Mesendoderm (in vitro differentiated cells): ENCODE data around the gene CLN5.
A peak's percentile ranks its signal among the peaks of the same experiment; 100 is the strongest.

Experiments
- DNase-seq: peaks from one replicate; pipeline ENCODE4 v3.0.0; 2013
- H2AK5ac ChIP-seq: 2 replicates; pipeline ENCODE4 v1.6.1; 2013; ENCODE audit warnings: low read length, inconsistent platforms
- H2BK120ac ChIP-seq: 2 replicates; pipeline ENCODE4 v1.6.1; 2013; ENCODE audit warnings: low read depth, mild to moderate bottlenecking, low read length, moderate library complexity, mixed read lengths
- H2BK15ac ChIP-seq: replicated peaks from 2 replicates; pipeline ENCODE4 v1.6.1; 2013; ENCODE audit warnings: low read depth, mild to moderate bottlenecking, moderate library complexity
- H2BK5ac ChIP-seq: 2 replicates; pipeline ENCODE4 v1.6.1; 2013; ENCODE audit warnings: low read length, inconsistent platforms
- H3K18ac ChIP-seq: 2 replicates; pipeline ENCODE4 v1.6.1; 2013; ENCODE audit warnings: mild to moderate bottlenecking, low read length, mixed read lengths
- H3K23ac ChIP-seq: one replicate; pipeline ENCODE4 v1.6.1; 2013; ENCODE audit warnings: low read length
- H3K27ac ChIP-seq: 2 replicates; pipeline ENCODE4 v1.5.1; 2013; ENCODE audit warnings: low read depth, mild to moderate bottlenecking, inconsistent platforms, low read length, moderate library complexity
- H3K27me3 ChIP-seq: 2 replicates; pipeline ENCODE4 v1.6.1; 2013; ENCODE audit warnings: low read length, control low read depth, mild to moderate bottlenecking, inconsistent platforms; ENCODE audit not compliant: insufficient read depth, poor library complexity
- H3K36me3 ChIP-seq: 2 replicates; pipeline ENCODE4 v1.6.1; 2013; ENCODE audit warnings: low read length, inconsistent platforms; ENCODE audit not compliant: control insufficient read depth, insufficient read depth
- H3K4ac ChIP-seq: one replicate; pipeline ENCODE4 v1.6.1; 2013; ENCODE audit warnings: low read depth, mild to moderate bottlenecking, low read length, moderate library complexity
- H3K4me1 ChIP-seq: 2 replicates; pipeline ENCODE4 v1.6.1; 2013; ENCODE audit warnings: low read depth, low read length, inconsistent platforms; ENCODE audit not compliant: control insufficient read depth
- H3K4me2 ChIP-seq: 2 replicates; pipeline ENCODE4 v1.6.1; 2013; ENCODE audit warnings: low read length
- H3K4me3 ChIP-seq: 2 replicates; pipeline ENCODE4 v1.5.1; 2013; ENCODE audit warnings: mild to moderate bottlenecking, low read length
- H3K56ac ChIP-seq: one replicate; pipeline ENCODE4 v1.6.1; 2013; ENCODE audit warnings: low read length
- H3K79me1 ChIP-seq: 2 replicates; pipeline ENCODE4 v1.6.1; 2013; ENCODE audit warnings: low read length, inconsistent platforms
- H3K79me2 ChIP-seq: 2 replicates; pipeline ENCODE4 v1.6.1; 2013; ENCODE audit warnings: mild to moderate bottlenecking, low read length; ENCODE audit not compliant: control insufficient read depth, insufficient read depth
- H3K9ac ChIP-seq: 2 replicates; pipeline ENCODE4 v1.6.1; 2013; ENCODE audit warnings: low read length, inconsistent platforms
- H4K5ac ChIP-seq: one replicate; pipeline ENCODE4 v1.6.1; 2013; ENCODE audit warnings: low read length
- H4K8ac ChIP-seq: one replicate; pipeline ENCODE4 v1.6.1; 2013; ENCODE audit warnings: low read depth, mild to moderate bottlenecking, control low read depth, low read length, moderate library complexity
- WGBS: extraction: QIAGEN DNeasy Blood & Tissue Kit; methylation state at CpG from one replicate; pipeline ENCODE4 v1.1.7; 2013; ENCODE audit warnings: low lambda C conversion rate, missing lambda C conversion rate; ENCODE audit not compliant: insufficient coverage; ENCODE audit errors: extremely low coverage; 5-methylcytosine and 5-hydroxymethylcytosine counted together

Gene CLN5

DNA sequence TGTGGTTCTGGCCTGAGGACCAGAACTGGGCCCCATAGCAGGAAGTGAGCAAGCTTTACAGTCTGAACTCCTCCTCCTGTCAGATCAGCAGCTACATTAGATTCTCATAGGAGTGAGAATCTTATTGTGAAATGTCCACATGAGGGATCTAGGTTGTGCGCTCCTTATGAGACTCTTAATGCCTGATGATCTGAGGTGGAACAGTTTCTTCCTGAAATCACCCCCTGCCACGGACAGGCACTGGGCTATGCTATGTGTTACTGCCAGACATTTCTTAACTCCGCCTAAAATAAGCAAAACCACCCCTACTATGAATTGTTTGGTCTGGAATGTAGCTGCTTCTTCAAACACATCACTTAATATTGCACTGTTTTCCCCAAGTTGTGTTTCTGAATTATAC, 30.5 kb downstream of the CLN5 start:
- no peak overlapping the region for H2BK5ac ChIP-seq
- H3K27ac ChIP-seq = no peak overlapping the region
- WGBS = no CpG with 5 or more reads among the region's 3 CpGs
- no peak overlapping the region for H2BK15ac ChIP-seq
- H3K23ac ChIP-seq = peak overlapping the region; percentile 50
- H3K36me3 ChIP-seq = no peaks in the 10 kb centered on the region
- H4K5ac ChIP-seq = no peak overlapping the region
- H3K4me2 ChIP-seq = no peak overlapping the region
- H3K27me3 ChIP-seq = no peaks in the 10 kb centered on the region
- H3K4me3 ChIP-seq = no peak overlapping the region
- peak overlapping the region; percentile 51 for H3K18ac ChIP-seq
- H3K9ac ChIP-seq = no peak overlapping the region
- peaks cover 45% of the 10 kb centered on the region for H3K79me2 ChIP-seq
- no peak overlapping the region for H3K4ac ChIP-seq
- no peak overlapping the region for H2AK5ac ChIP-seq
- H3K4me1 ChIP-seq = peaks cover 6% of the 10 kb centered on the region
- H3K79me1 ChIP-seq = peaks cover 9% of the 10 kb centered on the region
- DNase-seq = no peak
- H3K56ac ChIP-seq = no peak overlapping the region
- H2BK120ac ChIP-seq = no peak overlapping the region
- no peak overlapping the region for H4K8ac ChIP-seq

DNA sequence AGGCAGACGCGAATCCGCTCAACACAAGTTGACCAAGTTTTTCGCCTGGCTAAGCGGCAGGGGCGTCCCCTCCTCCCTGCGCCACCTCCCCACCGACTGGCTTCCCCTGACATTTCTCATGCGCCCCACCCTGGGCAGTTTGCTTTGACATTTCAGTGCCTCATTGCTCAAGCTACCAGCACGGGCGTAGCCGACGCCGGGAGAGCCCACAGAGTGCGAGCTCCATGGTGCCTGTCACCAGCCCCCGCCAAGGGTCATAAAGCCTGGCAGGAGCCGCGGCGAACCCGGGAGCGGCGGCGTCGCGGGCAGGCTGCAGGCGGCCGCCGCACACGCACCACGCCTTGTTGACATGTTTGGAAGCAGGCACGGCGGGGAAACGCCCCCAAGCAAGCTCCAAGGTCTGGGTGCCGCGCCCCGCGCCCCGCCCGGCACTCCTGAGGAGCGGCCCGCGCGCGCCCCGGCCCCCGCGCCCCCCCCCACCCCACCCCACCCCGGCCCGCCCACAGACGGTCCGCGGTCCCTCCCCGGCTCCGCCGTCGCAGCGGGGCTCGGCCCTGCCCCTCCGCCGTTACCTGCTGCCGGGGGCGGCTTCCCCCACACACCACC, 34.5 kb downstream of the CLN5 start:
- Histone ChIP-seq H3K4ac (peak overlapping the region; percentile 98), H3K4me1 (peaks cover 8% of the 10 kb centered on the region), H2BK120ac (peak overlapping the region; percentile 37), H3K18ac (peak overlapping the region; percentile 100), H2AK5ac (no peak overlapping the region), H3K4me3 (peak overlapping the region; percentile 87), H3K79me2 (peaks cover 37% of the 10 kb centered on the region), H3K36me3 (no peaks in the 10 kb centered on the region), H3K4me2 (peak overlapping the region; percentile 92), H4K5ac (no peak overlapping the region), H3K9ac (peak overlapping the region; percentile 93), H2BK5ac (no peak overlapping the region), H3K23ac (peak overlapping the region; percentile 94), H3K27ac (peak overlapping the region; percentile 100), H3K27me3 (no peaks in the 10 kb centered on the region), H3K56ac (peak overlapping the region; percentile 96), H3K79me1 (peaks cover 7% of the 10 kb centered on the region), H4K8ac (peak overlapping the region; percentile 96), H2BK15ac (no peak overlapping the region)
- no CpG with 5 or more reads among the region's 62 CpGs for WGBS
- peak; percentile 82 for DNase-seq

DNA sequence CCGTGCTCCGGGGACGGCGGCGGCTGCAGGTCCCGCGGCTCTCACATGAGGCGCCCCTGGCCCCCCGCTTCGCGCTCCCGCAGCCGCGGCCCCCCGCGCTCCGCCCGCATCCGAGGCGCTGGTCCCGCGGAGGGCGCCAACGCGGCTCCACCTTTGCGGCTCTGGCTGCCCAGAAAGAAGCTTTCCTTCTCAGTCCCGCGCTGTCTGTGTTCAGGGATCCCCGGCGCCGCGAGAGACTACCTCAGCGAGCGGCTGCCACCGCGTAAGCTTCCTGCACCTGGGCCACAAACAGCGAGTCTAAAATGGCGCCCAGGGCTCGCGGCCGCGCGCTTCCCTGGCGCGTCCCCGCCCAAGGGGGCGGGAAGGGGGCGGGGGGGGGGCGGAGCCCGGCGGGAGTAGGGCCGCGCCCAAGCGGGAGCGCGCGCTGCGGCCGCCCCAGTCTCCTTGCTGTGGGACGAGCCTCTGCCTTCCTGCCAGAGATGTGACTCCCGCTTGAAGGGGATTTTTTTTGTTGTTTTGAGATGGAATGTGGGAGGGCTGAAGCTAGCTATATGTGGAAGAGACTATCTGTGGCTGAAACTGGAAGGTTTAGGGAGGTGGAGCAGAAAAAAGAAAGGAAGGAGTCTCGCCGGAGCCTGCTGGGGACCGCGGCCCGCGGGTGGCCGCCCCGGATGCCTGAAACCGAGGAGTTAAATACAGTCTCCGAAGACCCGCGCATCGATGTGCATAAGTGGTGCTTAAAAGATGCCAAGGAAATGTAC, 35.2 kb downstream of the CLN5 start, which contains the start of gene FBXL3:
Gene FBXL3, minus strand, starts transcription at position 299 of the 761 bp plus-strand sequence. CDS start 5,299 bp downstream, outside the sequence.
- H2BK15ac ChIP-seq = no peak within 1 kb of the TSS
- H2AK5ac ChIP-seq = no peak within 1 kb of the TSS
- no peaks in the 10 kb centered on the region for H3K36me3 ChIP-seq
- peak within 1 kb of the TSS; percentile 92 for H3K4me2 ChIP-seq
- peak within 1 kb of the TSS; percentile 98 for H3K4ac ChIP-seq
- no peak within 1 kb of the TSS for H4K5ac ChIP-seq
- DNase-seq = peak; percentile 95
- no peak within 1 kb of the TSS for H2BK5ac ChIP-seq
- peaks cover 8% of the 10 kb centered on the region for H3K4me1 ChIP-seq
- peaks cover 34% of the 10 kb centered on the region for H3K79me2 ChIP-seq
- peak within 1 kb of the TSS; percentile 94 for H3K23ac ChIP-seq
- peak within 1 kb of the TSS; percentile 96 for H3K56ac ChIP-seq
- peak within 1 kb of the TSS; percentile 93 for H3K9ac ChIP-seq
- peak within 1 kb of the TSS; percentile 96 for H4K8ac ChIP-seq
- H3K27ac ChIP-seq = peak within 1 kb of the TSS; percentile 100
- no CpG with 5 or more reads among the region's 74 CpGs for whole genome bisulfite sequencing
- peak within 1 kb of the TSS; percentile 37 for H2BK120ac ChIP-seq
- peak within 1 kb of the TSS; percentile 87 for H3K4me3 ChIP-seq
- peak within 1 kb of the TSS; percentile 100 for H3K18ac ChIP-seq
- peaks cover 7% of the 10 kb centered on the region for H3K79me1 ChIP-seq
- H3K27me3 ChIP-seq = no peaks in the 10 kb centered on the region

DNA sequence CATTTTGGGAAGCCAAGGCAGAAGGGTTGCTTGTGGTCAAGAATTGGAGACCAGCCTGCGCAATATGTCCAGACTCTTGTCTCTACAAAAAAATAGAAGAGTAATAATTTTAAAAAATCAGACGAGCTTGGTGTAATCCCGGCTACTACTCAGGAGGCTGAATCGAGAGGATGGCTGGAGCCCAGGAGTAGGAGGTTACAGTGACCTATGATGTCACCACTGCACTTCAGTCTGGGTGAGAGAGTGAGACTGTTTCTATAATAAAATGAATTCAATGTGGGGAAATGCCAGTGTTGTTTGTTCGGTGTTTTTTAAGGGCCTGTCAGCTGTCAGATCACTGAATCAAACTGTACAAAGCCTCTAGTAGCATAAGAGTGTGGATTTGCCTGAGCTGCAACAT, 36.3 kb downstream of the CLN5 start:
- Histone ChIP-seq H3K4me1 (peaks cover 2% of the 10 kb centered on the region), H3K27ac (no peak overlapping the region), H3K79me1 (no peaks in the 10 kb centered on the region), H2BK15ac (no peak overlapping the region), H3K23ac (no peak overlapping the region), H2AK5ac (no peak overlapping the region), H3K27me3 (no peaks in the 10 kb centered on the region), H2BK5ac (no peak overlapping the region), H2BK120ac (no peak overlapping the region), H3K56ac (peak overlapping the region; percentile 57), H3K18ac (peak overlapping the region; percentile 87), H3K36me3 (no peaks in the 10 kb centered on the region), H4K8ac (peak overlapping the region; percentile 84), H3K4me2 (peak overlapping the region; percentile 31), H3K4me3 (no peak overlapping the region), H3K9ac (peak overlapping the region; percentile 56), H3K4ac (peak overlapping the region; percentile 20), H3K79me2 (peaks cover 23% of the 10 kb centered on the region), H4K5ac (no peak overlapping the region)
- DNase-seq = peak; percentile 25
- WGBS = no CpG with 5 or more reads among the region's 5 CpGs

DNA sequence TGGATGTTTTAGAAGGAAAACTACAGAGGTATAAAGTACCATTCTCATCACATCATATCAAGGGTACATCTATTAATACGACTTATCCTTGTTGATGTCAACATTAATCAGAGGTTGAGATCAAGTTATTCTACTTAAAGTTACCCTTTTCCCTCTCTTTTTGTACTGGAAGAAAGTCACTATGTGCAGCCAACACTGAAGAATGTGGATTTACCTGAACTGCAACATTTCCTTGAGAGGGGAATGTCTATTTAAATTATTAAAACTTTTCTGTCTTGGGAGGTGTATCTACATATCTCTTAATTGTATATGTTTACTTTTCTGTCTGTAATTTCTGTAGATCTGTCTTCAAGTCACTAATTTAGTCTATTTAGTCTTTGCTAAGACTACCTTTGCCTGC, 37.6 kb downstream of the CLN5 start:
- Histone ChIP-seq H3K18ac (no peak overlapping the region), H3K27ac (no peak overlapping the region)
- WGBS = no CpG with 5 or more reads among the region's 1 CpG

More for the DNA sequence above, 37.6 kb downstream of the CLN5 start:
- no peaks in the 10 kb centered on the region for H3K27me3 ChIP-seq
- H2BK15ac ChIP-seq = no peak overlapping the region
- H3K4me1 ChIP-seq = peaks cover 2% of the 10 kb centered on the region
- H3K4ac ChIP-seq = no peak overlapping the region
- no peak overlapping the region for H3K4me3 ChIP-seq
- H4K5ac ChIP-seq = no peak overlapping the region
- H3K9ac ChIP-seq = no peak overlapping the region
- no peak overlapping the region for H3K56ac ChIP-seq
- no peak for DNase-seq
- no peak overlapping the region for H2BK5ac ChIP-seq
- H3K23ac ChIP-seq = no peak overlapping the region
- peaks cover 15% of the 10 kb centered on the region for H3K79me2 ChIP-seq
- no peaks in the 10 kb centered on the region for H3K36me3 ChIP-seq
- no peak overlapping the region for H3K4me2 ChIP-seq
- no peak overlapping the region for H2BK120ac ChIP-seq
- no peak overlapping the region for H2AK5ac ChIP-seq
- no peak overlapping the region for H4K8ac ChIP-seq
- H3K79me1 ChIP-seq = no peaks in the 10 kb centered on the region
